ENCODE data around the gene TMEM119.

- TF ChIP-seq POLR2A (IDR thresholded peaks at IDR 0.05; ENCODE audit: control extremely low read depth in 1 of 2, low read depth in 2 of 2, low read length in 2 of 2) (no peak), CTCF (IDR thresholded peaks at IDR 0.05; ENCODE audit: control extremely low read depth in 1 of 3, insufficient read depth in 1 of 3, low read depth in 1 of 3, low read length in 3 of 3) (peak; percentile 78 to 93 (median 89))
These were observed 20.4 kb upstream of the TMEM119 start for GRCh38 chr12:108618079-108618952.
